Neural progenitor cell (in vitro differentiated cells): ENCODE measurements around the gene RGMA. TPM values are rescaled to one million over a fixed set of nuclear protein-coding genes. Genes with fewer than 3 reads are reported as not detected.

Experiments used
- DNase-seq: peaks from one replicate; pipeline ENCODE4 v3.0.0-alpha.2; 2016; ENCODE audit warnings: low spot score
- H2AFZ ChIP-seq: fragments of 200-600 bp; sonication (generic); replicated peaks from 2 replicates; pipeline ENCODE4 v1.6.1; 2016; ENCODE audit warnings: antibody characterized with exemption
- H3F3A ChIP-seq: fragments of 200-600 bp; sonication (generic); 2 replicates; pipeline ENCODE4 v1.6.1; 2016; ENCODE audit warnings: antibody characterized with exemption, low read depth
- H3K27ac ChIP-seq: fragments of 200-600 bp; sonication (generic); 2 replicates; pipeline ENCODE4 v1.5.1; 2016; ENCODE audit warnings: mild to moderate bottlenecking
- H3K27me3 ChIP-seq: fragments of 200-600 bp; sonication (generic); 2 replicates; pipeline ENCODE4 v1.6.1; 2016; ENCODE audit warnings: mild to moderate bottlenecking, moderate library complexity
- H3K36me3 ChIP-seq: fragments of 200-600 bp; sonication (generic); 2 replicates; pipeline ENCODE4 v1.5.1; 2016
- H3K4me1 ChIP-seq: fragments of 200-600 bp; sonication (generic); 2 replicates; pipeline ENCODE4 v1.6.1; 2016; ENCODE audit warnings: mixed run types
- H3K4me2 ChIP-seq: fragments of 200-600 bp; sonication (generic); 2 replicates; pipeline ENCODE4 v1.6.1; 2016
- H3K4me3 ChIP-seq: fragments of 200-600 bp; sonication (generic); 2 replicates; pipeline ENCODE4 v1.5.1; 2016
- H3K79me2 ChIP-seq: fragments of 200-600 bp; sonication (generic); 2 replicates; pipeline ENCODE4 v1.6.1; 2016; ENCODE audit warnings: low read depth
- H3K9ac ChIP-seq: fragments of 200-600 bp; sonication (generic); 2 replicates; pipeline ENCODE4 v1.6.1; 2016
- H3K9me3 ChIP-seq: fragments of 200-600 bp; sonication (generic); 2 replicates; pipeline ENCODE4 v1.5.1; 2016; ENCODE audit warnings: low read depth
- H4K20me1 ChIP-seq: fragments of 200-600 bp; sonication (generic); 2 replicates; pipeline ENCODE4 v1.6.1; 2016; ENCODE audit warnings: low read depth
- H3K27ac Mint-ChIP-seq: 3 replicates; pipeline ENCODE4 v1.8.0; 2021; ENCODE audit warnings: mixed read lengths
- H3K27me3 Mint-ChIP-seq: 2 replicates; pipeline ENCODE4 v1.8.0; 2022; ENCODE audit warnings: low read depth, mild to moderate bottlenecking, inconsistent platforms, moderate library complexity, mixed read lengths; ENCODE audit not compliant: insufficient read depth
- H3K36me3 Mint-ChIP-seq: 3 replicates; pipeline ENCODE4 v1.8.0; 2021; ENCODE audit warnings: mixed read lengths
- H3K4me1 Mint-ChIP-seq: 3 replicates; pipeline ENCODE4 v1.8.0; 2021; ENCODE audit warnings: mixed read lengths
- H3K4me3 Mint-ChIP-seq: 3 replicates; pipeline ENCODE4 v1.8.0; 2021; ENCODE audit warnings: mild to moderate bottlenecking, moderate library complexity, mixed read lengths
- H3K9me3 Mint-ChIP-seq: 3 replicates; pipeline ENCODE4 v1.8.0; 2020; ENCODE audit warnings: mixed read lengths
- CTCF ChIP-seq: fragments of 200-600 bp; sonication (generic); IDR thresholded peaks from 2 replicates; pipeline ENCODE4 v1.5.1; 2017; ENCODE audit warnings: antibody characterized with exemption, mild to moderate bottlenecking
- EZH2 ChIP-seq: fragments of 200-600 bp; sonication (generic); IDR thresholded peaks from 2 replicates; pipeline ENCODE4 v1.6.1; 2017; ENCODE audit warnings: antibody characterized with exemption, mild to moderate bottlenecking, moderate library complexity
- EZH2phosphoT487 ChIP-seq: fragments of 200-600 bp; sonication (generic); IDR thresholded peaks from 2 replicates; pipeline ENCODE4 v1.6.1; 2017; ENCODE audit warnings: antibody characterized with exemption
- total RNA-seq: library from RNA; depleted of rRNA; stranded (reverse); fragments of >200 nt; gene quantifications from 2 replicates; pipeline ENCODE4 v1.2.3, GENCODE V29; 2015; ENCODE audit warnings: low replicate concordance

The RGMA gene
- total RNA-seq, 1 donor from 2014 or later: 41.4 TPM

GRCh38 chr15:93049233-93049632, 39.8 kb downstream of the RGMA start:
- Mint-ChIP-seq H3K4me1 (peaks cover 4% of the 10 kb centered on the region), H3K27me3 (peaks cover 6% of the 10 kb centered on the region), H3K27ac (no peak overlapping the region), H3K4me3 (no peak overlapping the region), H3K9me3 (peaks cover 15% of the 10 kb centered on the region), H3K36me3 (peaks cover 52% of the 10 kb centered on the region)
- no peak for DNase-seq
- Histone ChIP-seq H3K27ac (peak overlapping the region; percentile 76), H3K4me2 (no peak overlapping the region), H2AFZ (no peak overlapping the region), H4K20me1 (peaks cover 100% of the 10 kb centered on the region), H3K79me2 (peaks cover 84% of the 10 kb centered on the region), H3K4me1 (no peaks in the 10 kb centered on the region), H3F3A (peaks cover 82% of the 10 kb centered on the region), H3K9me3 (no peaks in the 10 kb centered on the region), H3K9ac (no peak overlapping the region), H3K27me3 (no peaks in the 10 kb centered on the region), H3K4me3 (no peak overlapping the region), H3K36me3 (peaks cover 14% of the 10 kb centered on the region)
- TF ChIP-seq EZH2phosphoT487: no peak
- TF ChIP-seq EZH2: no peak
- TF ChIP-seq CTCF: no peak

- Mint-ChIP-seq H3K4me1 (peaks cover 4% of the 10 kb centered on the region), H3K27ac (no peak overlapping the region), H3K36me3 (peaks cover 48% of the 10 kb centered on the region), H3K4me3 (no peak overlapping the region), H3K9me3 (peaks cover 15% of the 10 kb centered on the region), H3K27me3 (peaks cover 6% of the 10 kb centered on the region)
- Histone ChIP-seq H3F3A (peaks cover 82% of the 10 kb centered on the region), H3K9me3 (no peaks in the 10 kb centered on the region), H3K79me2 (peaks cover 80% of the 10 kb centered on the region), H3K27ac (peak overlapping the region; percentile 76), H3K4me3 (no peak overlapping the region), H3K4me1 (no peaks in the 10 kb centered on the region), H2AFZ (no peak overlapping the region), H3K27me3 (no peaks in the 10 kb centered on the region), H4K20me1 (peaks cover 100% of the 10 kb centered on the region), H3K4me2 (no peak overlapping the region), H3K9ac (no peak overlapping the region), H3K36me3 (peaks cover 14% of the 10 kb centered on the region)
- no peak for DNase-seq
- TF ChIP-seq EZH2 (no peak), EZH2phosphoT487 (no peak), CTCF (no peak)
These were observed 40.3 kb downstream of the RGMA start for GRCh38 chr15:93048759-93049161.

- H3K27me3 ChIP-seq: no peaks in the 10 kb centered on the region
- H3K4me1 ChIP-seq: no peaks in the 10 kb centered on the region
- peaks cover 14% of the 10 kb centered on the region for H3K36me3 ChIP-seq
- no peak overlapping the region for H3K4me2 ChIP-seq
- peaks cover 15% of the 10 kb centered on the region for H3K9me3 Mint-ChIP-seq
- DNase-seq: no peak
- H3K27ac Mint-ChIP-seq: no peak overlapping the region
- peaks cover 4% of the 10 kb centered on the region for H3K4me1 Mint-ChIP-seq
- H2AFZ ChIP-seq: no peak overlapping the region
- H3K4me3 Mint-ChIP-seq: no peak overlapping the region
- H3K27me3 Mint-ChIP-seq: peaks cover 6% of the 10 kb centered on the region
- H3K79me2 ChIP-seq: peaks cover 76% of the 10 kb centered on the region
- H4K20me1 ChIP-seq: peaks cover 99% of the 10 kb centered on the region
- TF ChIP-seq EZH2phosphoT487 (no peak), CTCF (no peak), EZH2 (no peak)
- peaks cover 83% of the 10 kb centered on the region for H3F3A ChIP-seq
- H3K27ac ChIP-seq: peak overlapping the region; percentile 76
- no peak overlapping the region for H3K9ac ChIP-seq
- no peaks in the 10 kb centered on the region for H3K9me3 ChIP-seq
- H3K36me3 Mint-ChIP-seq: peaks cover 46% of the 10 kb centered on the region
- no peak overlapping the region for H3K4me3 ChIP-seq
These were observed 40.6 kb downstream of the RGMA start for GRCh38 chr15:93048426-93048721.
